CD4-positive, alpha-beta T cell treated with Interleukin-17A for 4 hours (primary cell): ENCODE measurements around the gene GLI2.

ENCODE experiments used
- DNase-seq: peaks from one replicate; pipeline ENCODE4 v3.0.0-alpha.2; 2020; ENCODE audit warnings: mixed read lengths

The GLI2 gene

DNA sequence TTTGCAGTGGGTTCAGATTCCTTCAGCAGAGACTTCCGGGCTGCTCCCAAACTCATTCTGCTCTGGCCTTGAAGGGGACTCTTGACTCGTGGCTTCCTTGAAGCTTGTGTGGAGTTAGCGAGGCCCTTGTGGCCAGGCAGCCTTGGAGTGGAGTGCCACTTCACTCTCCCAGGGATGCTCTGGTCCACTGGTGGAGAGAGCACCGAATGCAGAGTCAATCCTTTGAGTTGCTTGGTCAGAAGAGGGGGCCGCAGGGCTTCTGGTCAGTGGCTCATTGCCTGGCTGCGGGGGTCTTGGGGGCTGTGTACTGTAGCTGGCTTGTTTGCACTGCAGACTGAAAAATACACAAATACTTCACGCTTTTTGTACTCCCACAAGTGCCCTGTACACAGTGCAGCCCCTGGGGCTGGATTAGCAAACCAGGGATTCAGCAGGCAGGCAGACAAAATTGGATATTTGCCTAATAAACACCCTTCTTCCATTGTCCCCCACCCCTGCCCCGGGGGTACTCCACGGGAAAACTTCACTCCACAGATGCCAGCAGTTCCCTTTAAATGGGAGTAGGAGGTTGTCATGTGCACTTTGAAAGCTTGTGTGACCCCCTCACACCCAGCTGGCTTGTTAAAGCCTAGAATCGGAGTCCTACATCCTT is 3.2 kb downstream of the GLI2 start:
- DNase-seq = no peak

DNA sequence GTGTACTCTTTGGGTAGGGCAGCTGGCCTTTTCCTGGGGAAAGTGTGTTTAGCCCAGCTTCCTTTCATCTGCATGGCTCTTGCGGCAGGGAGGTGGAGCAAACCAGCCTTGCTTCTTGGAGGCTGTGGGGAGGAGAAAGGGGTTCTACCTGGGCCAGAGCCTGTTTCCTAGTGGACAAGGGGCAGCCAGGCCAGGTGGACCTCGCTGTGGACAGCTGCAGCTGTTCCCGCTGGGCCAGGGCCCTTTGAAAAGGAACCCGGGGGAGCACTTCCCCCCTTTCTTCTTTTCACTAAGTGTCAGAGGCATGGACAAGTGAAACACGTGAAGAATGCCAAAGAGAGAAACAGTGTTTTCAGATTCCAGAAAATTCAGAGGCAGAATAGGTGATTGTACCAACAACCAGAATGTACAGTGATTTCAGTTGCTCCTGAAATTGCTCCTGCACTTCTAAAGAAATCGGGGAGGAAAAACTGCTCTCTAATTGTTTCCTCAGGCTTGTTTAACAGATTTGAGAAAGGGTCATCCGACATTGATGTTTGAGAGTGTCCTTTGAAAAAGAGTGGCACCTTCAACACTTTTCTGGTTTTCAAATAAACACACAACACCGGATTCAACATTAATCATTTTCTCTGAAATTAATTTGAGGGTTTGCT is 3.9 kb downstream of the GLI2 start:
- no peak for DNase-seq

DNA sequence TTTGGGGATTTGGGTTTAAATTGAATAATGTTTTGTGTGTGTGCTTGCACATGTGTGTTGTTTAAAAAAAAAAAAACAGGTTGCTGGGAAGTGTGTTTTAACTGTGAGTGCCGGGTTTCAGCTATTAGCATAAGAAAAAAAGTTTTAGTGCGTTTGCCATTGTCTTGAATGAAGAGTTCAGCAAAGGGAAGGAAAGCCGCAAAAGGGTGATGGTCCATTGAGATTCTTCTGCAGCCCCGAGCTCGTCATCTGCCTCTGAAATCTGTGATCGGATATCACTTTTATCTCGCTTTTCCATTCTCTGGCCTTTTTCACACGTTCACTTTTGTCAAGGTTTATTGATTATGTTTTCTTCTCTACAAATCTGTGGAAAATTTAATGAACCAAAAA is 4.7 kb downstream of the GLI2 start:
- no peak for DNase-seq

DNA sequence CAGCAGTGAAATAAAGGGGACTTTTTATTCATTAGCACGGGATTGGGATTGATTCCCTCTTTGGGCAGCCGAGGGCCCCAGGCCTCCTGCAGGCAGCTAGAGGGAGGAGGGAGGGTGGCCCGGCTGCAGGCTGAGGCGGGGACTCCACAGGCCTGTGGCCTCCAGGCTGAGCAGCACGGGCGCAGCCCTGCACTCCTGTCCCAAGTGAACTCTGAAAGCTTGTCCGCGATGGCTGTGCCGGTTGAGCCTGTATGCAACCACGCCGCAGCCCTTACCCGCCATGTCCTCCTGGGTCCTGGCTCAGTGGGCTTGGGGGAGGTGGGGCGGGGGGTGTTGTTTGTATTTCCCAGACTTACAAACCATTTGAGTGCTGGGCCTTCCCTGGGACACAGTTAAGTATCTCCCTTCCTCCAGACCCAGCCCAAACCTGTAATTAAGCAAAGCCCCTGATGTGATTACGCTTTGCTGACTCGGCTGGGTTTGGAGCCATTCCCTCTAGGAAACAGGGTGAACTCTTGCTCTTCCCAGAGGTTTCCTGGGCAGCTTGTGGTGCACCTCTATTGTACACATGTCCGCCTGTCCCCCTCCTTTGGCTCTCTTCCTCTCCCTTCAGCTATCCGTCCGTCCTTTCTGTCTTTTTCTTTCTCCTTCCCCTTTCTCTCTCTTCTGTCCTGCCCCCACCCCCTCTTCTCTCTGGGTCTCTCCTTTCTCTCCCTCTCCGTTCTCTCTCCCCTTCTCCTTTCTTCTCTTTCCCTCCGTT is 5.3 kb downstream of the GLI2 start:
- no peak for DNase-seq

DNA sequence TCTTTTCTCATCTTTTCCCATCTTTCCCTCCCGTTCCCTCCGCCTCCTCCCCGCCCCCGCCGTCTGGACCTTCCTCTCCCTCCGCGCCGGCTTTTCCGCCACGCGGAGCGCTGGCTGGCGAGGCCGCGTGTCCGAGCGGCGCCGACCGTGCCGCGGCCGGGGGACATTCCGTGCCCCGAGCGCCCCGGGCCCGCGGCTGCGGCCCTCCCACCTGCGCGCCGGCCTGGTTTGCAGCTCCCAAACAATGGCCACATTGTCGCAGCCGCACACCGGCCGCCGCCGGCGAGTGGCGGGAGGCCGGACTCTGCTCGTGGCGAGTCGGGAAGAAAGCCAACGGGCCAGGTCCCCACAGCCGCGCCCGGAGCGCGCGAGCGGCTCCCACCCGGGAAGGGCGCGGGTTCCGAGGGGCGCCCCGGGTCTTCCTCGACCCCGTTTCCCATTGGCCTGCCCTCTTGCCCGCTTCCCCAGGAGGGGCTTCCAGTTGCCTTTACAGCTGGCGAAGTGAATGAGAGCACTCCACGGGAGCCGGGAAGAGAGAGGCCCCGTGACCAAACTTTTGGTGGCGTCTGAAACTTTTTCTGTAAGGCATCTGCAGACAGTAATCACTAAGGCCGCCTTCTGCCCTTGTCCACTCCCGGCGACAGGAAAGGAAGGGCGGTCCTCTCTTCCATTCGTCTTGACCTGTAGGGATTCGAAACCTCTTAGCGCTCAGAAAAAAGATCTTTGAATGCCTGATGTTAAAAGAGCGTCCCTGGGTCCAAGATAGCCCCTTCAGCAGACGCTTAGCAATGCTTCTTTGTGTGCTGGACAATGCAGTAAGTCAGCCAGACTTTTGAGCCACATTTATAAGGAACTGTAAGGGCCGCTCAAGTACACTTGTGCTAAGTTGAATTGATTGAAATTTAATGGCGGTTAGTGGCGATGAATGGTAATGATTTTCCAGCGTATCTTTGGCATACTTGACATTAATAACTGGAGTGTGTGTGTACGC is 6.2 kb downstream of the GLI2 start:
- no peak for DNase-seq

DNA sequence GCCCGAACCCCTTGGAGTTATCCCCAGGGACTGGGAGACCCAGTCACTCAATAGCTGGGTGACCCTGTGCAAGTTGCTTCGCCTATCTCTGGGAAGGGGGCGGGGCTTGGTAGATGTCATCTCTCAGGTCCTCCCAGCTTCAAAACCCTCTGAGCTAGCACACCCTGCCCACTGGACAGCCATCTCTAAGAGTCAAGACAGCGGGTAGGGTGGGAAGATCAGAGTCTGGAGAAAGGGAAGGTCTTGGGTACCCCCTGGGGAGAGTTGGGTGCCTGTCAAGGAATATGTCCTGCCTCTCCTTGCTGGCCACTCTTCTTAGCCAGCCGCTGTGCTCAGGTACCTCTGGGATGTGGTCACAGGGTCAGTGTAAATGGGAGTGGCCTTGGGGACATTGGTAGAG is 8.0 kb downstream of the GLI2 start:
- no peak for DNase-seq

DNA sequence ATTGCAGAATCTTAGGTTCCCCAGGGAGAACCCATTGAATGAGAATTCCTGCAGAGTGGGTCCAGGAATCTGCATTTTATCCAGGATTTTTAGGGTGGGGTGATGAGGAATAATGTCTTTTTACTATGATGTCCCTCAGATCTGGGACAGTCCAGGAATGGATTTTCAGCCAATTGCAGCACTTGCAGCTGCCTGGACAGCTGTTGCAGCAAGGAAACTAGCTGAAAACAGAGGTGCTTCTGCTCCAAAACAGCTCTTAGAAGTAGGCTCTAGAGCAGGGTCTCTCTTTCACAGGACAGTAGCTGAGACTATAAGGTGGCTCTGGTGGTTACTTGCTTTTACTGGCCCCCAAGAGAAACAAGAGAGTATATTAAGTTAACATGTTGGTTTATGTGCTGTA is 9.1 kb downstream of the GLI2 start:
- DNase-seq = no peak

DNA sequence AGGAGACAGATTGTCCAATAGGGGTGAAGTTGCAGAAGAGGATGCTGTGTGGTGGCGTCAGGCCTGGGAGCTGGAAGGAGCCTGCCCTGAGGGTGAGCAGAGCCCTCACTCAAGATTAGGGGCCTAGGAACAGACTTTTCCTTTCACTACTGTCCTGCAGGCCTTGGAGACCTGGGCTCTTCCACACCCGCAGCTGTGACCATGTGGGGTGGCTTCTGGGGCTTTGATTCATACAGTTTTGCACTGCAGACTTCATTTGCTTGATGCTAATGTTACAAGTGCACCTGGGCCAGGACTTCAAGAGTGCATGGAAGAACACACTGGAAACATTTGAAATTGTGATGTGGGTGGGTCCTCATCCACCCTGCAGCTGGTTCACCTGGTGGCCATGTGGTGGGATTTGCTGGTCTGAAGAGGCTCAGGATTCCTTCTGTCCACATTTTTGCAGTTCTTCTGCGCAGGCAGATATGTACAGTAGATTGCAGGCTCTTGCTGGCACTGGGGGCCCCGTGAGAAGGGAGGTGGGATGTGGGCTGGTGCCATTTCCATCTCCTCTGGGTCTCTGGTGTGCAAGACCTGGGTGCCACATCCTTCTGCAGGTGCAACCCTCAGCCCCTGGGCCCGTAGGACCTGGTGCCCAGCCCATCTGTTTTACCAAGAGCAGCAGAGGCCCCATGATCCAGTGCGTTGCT is 9.9 kb downstream of the GLI2 start:
- DNase-seq = no peak

DNA sequence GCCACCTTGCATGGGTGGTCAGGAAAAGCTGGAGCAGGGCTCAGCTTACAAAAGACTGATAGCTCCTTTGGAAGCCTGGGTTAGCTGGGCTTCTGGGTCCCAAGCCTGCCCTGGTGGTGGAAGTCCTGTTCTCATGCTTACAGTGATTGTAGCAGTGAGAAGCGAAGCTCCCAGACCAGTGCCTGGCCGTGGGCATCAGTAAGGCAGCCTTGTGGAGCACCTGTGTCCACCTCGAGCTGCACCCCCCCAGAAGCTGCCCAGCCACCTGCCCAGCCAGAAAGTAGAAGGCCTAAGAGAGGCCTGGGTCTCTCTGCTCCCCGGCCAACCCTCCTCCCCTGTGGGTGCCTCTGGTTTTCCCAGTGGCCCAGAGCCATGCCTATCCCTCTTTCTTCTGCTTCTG is 10.5 kb downstream of the GLI2 start:
- no peak for DNase-seq

DNA sequence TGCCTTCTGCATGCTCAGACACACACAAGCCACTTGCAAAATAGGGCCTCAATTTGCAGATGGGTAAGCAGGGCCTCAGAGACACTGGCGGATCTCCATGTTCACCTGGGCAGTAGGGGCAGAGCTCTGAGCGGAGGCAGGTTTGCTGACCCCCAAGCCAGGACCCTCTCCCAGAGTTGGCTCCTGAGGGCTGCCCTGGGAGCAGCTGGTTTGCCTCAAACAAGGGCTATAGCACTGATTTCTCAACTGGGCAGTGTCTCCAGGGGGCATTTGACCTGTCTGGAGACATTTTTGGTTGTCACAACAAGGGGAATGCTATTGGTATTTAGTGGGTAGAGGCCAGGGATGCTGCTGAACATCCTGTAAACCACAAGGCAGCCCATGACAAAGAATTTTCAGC is 11.6 kb downstream of the GLI2 start:
- no peak for DNase-seq

DNA sequence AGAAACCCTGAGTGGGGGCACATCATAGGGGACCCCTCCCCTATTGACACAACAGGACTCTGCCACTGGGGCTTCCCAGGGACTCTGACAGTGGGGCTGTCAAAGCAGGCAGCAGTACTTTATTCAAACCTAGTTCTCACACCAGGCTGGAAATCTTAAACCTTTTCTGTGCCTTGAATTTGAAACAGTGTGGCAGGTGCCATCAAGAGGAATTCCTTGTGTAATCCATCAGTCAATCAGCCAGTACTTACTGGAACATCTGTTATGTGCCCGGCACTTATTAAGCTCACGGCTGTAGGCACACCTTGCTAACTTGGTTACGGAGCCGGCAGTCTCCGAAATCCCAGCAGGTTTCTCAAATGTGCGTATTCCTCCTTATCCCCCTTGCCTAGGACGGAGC is 12.0 kb downstream of the GLI2 start:
- DNase-seq = no peak

DNA sequence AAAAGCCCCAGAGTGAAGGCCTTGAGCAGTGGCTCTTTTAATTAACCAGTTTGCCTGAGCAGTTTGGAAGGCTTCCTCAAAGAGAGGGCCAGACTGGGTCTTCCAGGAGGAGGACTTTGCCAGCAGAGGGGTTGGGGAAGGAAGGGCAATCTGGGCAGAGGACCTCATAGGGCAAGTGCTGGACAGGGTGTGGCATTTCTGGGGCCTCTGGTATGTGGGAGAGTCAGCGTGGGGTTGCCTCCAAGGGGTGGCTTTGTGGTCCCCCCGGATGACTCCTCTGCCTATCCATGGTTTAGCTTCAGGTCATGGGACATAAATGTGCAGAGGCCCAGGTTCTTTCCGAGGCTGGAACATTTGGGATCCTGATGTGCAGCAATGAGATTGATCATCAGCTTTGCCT is 12.6 kb downstream of the GLI2 start:
- no peak for DNase-seq

DNA sequence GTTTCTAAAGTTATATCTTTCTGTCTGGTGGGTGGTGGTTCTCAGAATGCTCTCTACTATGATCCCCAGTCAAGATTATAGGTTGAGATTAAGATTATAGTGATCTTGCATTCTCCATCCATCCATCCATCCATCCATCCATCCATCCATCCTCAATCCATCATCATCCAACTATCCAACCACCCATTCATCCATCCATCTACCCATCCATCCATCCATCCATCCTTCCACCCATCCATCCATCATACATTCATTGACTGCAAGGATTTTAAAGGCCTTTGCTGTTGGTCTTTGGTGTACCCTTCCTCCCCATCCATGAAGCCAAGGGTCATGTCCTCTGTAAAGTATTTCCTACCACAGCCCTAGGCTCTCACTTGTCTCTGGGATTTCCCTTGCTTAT is 13.1 kb downstream of the GLI2 start:
- DNase-seq = no peak

DNA sequence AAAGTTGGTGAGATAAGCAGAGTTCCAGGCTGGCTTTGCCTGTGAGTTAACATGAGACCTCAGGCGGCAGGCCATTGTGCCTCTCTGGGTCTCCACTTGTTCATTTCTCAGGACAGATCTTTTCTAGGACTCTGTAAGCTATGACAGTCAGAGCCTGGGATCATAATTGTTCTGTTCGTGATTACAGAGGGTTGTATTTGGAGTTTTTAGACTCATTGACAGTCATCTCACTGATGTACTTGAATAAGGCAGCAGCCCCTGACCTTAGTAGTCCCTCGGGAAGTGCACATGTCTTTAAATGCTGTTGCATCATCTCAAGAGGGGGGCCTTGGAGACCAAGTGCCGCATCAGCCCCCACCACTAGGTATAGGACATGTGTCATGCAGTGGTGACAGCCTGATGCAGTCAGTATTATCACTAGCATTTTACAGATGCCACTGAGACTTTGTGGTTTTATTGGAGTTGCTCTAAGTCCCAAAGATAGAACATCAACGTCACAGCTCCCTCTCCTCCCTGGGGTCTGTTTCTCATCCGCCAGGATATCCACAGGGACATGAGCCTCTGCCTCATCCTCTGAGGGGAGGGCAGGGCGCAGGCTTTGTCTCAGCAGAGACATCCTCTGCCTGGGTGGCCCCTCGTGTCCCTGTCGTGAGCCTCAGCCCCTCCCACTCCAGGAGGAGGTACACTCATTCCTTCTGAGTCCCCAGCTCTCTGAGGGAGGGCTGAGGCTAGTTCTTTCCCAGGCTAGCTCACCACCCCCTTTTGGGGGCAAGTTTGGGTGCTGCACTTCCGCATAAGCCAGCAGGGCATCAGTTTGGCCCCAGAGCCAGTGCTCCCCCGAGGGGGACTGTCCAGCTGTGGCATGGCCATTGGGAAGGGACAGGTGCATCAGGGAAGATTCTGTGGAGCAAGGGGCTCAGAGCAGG is 14.1 kb downstream of the GLI2 start:
- DNase-seq = no peak

DNA sequence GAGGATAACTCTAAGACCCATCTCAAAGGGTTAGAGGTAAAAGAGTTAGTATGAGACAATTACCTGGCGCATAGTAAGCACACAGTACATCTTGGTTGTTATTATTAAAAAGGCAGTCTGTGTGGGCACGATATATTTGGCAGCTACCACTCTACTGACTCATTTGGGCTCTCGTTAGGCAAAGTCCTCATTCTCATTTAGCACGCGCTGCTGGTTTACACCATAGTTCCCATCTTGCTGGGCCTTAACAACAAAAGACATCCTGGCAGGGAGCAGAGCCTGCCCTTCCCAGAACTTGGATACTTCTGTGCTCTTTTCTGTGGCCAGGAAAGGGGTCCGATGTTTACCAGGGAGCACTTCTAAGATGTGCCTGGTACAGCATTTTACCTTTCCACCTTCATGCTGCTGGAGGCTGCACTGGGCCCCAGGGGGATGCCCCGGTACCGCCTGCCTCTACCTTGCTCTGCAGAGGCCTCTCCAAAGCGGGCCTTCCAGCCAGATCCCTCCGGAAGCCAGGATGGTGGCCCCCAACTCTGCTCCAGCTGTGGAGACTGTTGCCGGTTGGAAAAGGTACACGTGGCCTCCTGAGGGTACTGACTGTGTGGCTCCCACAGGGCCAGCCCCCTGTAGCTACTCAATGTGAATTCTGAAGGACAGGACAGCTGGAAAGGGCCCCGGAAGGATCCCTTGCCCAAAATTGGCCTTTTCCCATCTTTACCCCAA is 15.0 kb downstream of the GLI2 start:
- DNase-seq = no peak

DNA sequence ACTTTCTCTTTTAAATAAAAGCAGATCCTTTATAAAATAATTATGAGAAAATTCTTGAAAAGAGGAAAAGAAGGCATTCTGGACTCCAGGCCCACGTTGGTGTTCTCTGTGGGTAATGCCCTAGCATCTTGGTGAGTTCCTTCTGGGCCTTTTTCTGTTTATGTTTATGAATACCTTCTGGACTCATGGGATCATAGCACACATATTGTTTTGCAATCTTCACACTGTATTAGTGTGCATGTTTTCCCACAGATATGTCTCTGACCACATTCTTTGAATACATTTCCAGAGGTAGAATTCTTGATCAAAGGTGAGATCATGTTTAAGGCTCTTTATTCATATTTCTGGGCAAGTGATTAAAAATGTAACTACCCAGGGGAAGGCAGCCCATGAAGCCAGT is 15.9 kb downstream of the GLI2 start:
- DNase-seq = no peak

DNA sequence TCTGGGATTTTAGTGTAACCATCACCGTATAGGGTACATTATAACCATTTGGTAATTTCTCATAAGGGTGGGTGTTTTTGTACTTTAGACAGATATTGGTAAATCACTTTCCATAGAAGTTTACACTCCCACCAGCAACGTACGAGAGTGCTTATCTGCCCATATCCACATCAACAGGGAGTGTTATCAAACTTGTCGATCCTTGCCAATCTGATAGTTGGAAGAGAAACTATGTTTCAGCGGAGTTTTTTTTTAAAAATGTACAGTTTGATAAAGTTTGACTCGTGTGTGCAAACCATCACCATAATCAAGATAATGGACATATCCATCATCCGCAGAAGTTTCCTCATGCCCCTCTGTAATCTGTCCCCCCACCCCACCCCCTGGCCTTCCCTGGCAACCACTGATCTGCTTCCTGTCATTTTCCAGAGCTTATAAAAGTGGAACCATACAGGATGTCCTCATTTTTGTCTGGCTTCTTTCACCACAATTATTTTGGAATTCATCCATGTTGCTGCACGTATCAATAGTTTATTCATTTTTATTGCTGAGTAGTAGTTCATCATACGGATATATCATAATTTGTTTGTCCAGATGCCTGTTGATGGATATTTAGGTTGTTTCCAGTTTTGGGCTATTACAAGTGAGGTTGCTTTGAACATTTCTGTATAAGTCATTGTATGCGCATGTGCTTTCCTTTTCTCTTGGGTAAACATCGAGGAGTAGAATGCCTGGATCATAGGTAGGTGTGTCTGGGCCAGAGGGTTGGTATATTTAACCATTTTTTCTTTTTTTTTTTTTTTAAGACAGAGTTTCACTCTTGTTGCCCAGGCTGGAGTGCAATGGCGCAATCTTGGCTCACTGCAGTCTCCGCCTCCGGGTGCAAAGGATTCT is 18.6 kb downstream of the GLI2 start:
- DNase-seq = no peak

DNA sequence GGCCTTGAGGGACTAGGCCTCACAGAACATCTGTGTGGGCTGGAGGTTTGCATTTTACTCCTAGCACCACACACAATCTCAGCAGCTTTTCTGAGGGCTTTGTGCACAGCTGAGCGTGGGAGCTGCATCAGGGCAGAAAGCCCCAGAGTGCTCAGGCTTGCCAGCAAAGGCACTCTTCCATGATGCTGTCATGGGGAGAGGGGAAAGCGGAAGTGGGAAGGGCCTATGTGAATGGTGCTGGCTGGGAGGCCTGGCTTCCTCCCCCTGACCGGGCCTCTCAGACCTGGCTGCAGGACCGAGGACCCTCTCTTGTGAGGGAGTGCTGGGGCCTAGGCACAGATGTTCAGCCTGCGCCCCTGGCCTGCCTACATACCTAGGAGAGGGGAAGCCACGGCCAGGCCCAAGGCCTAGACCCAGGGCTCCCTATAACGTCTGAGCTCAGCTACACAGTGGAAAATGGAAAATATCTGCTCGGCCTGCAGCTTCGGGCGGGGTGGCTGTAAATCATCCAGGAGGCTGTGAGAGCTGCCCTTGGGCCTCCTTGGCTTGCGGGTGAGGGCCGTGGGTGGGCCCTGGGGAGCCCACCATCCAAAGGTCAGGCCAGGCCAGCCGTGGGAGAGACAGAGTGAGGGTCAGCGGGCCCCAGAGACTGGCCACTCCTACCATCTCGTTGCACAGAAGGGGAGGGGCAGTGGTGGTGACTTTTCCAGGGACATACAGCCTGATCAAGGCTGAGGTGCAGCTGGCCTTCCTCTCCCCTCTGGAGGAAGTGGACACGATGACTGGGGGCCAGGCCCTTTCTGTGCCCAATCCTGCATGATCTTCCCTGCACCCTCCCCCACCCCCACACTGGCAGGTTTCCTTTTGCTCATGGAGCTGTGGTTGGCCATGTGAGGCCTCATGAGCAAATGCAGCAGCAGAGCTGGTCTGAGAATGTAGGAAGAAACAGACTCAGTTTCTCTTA is 22.8 kb downstream of the GLI2 start:
- DNase-seq = no peak
